HG03378 (cell line): Measurements from ENCODE around the gene OR10A5.
"Not testable (repeated sequence)": the region's sequence is repeated elsewhere in the genome, so short reads cannot be mapped to it uniquely, and the experiment has no call there.

Source experiments
- ATAC-seq: cut with Tn5 transposase; IDR thresholded peaks from one replicate; pipeline ENCODE4 v1.9.1; 2021; ENCODE audit warnings: mild to moderate bottlenecking, moderate library complexity; ENCODE audit not compliant: unreplicated experiment

Gene OR10A5

GRCh38 chr11:6875761-6876160, 30.3 kb downstream of the OR10A5 start:
- no peak for ATAC-seq

GRCh38 chr11:6876325-6876724, 30.8 kb downstream of the OR10A5 start, which contains the start of gene OR10A4:
OR10A4 (plus strand) TSS chr11:6876625; CDS start chr11:6876648, 23 bp downstream.
- no peak for ATAC-seq

- ATAC-seq, result no peak
Measured at GRCh38 chr11:6876914-6877313, 31.4 kb downstream of the OR10A5 start.

GRCh38 chr11:6882751-6883150, 37.3 kb downstream of the OR10A5 start:
- ATAC-seq, result no peak

GRCh38 chr11:6887711-6888110, 42.2 kb downstream of the OR10A5 start:
- not testable (repeated sequence) for ATAC-seq

GRCh38 chr11:6888830-6889229, 43.3 kb downstream of the OR10A5 start:
- no peak for ATAC-seq

- no peak for ATAC-seq
Measured at GRCh38 chr11:6889835-6890234, 44.4 kb downstream of the OR10A5 start.

GRCh38 chr11:6892400-6892799, 46.9 kb downstream of the OR10A5 start, which contains the start of gene OR2D2:
OR2D2 (minus strand) TSS chr11:6892500; CDS start chr11:6892500, 0 bp downstream.
- no peak for ATAC-seq

- ATAC-seq, result no peak
Measured at GRCh38 chr11:6894097-6894496, 48.6 kb downstream of the OR10A5 start.

- ATAC-seq, result peak; percentile 95
Measured at GRCh38 chr11:6895010-6895409, 49.5 kb downstream of the OR10A5 start.
